Esophagus muscularis mucosa (tissue), 4 donors: ENCODE data around the gene RFTN1. TPM values are rescaled to one million over a fixed set of nuclear protein-coding genes. Genes with fewer than 3 reads are reported as not detected.

Experiments
- DNase-seq: peaks from one replicate; pipeline ENCODE4 v3.0.0-alpha.2; 2017; ENCODE audit errors: extremely low spot score
- H3K27ac ChIP-seq, 4 donors: fragments of 200-600 bp; sonication (generic); replicated peaks in 1 of 4; 1 replicate in 3 of 4; 2 replicates in 1 of 4; pipeline ENCODE4 v1.5.1; 2016 to 2019; ENCODE audit warnings: mild to moderate bottlenecking in 1 of 4
- H3K27me3 ChIP-seq, 4 donors: fragments of 200-600 bp; sonication (generic); one replicate each; pipeline versions ENCODE4 v1.5.1 to v1.6.0; 2016 to 2019
- H3K36me3 ChIP-seq, 4 donors: fragments of 200-600 bp; sonication (generic); one replicate each; pipeline ENCODE4 v1.5.1; 2016 to 2019
- H3K4me1 ChIP-seq, 4 donors: fragments of 200-600 bp; sonication (generic); one replicate each; pipeline ENCODE4 v1.5.1; 2016 to 2019
- H3K4me3 ChIP-seq, 4 donors: fragments of 200-600 bp; sonication (generic); 1 replicate in 2 of 4; 2 replicates in 2 of 4; pipeline ENCODE4 v1.5.1; 2016 to 2019; ENCODE audit warnings: mild to moderate bottlenecking in 4 of 4, moderate library complexity in 1 of 4
- H3K9me3 ChIP-seq, 4 donors: fragments of 200-600 bp; sonication (generic); 1 replicate in 3 of 4; 2 replicates in 1 of 4; pipeline ENCODE4 v1.5.1; 2016 to 2019
- EP300 ChIP-seq: sonication (generic); formaldehyde crosslinking; IDR thresholded peaks from one replicate; pipeline ENCODE4 v1.6.1; 2017; ENCODE audit warnings: antibody characterized with exemption
- POLR2A ChIP-seq: fragments of 450-650 bp; IDR thresholded peaks from one replicate; pipeline ENCODE4 v1.6.1; 2017; ENCODE audit warnings: antibody characterized with exemption, moderate library complexity, mild to moderate bottlenecking, low read depth
- POLR2AphosphoS5 ChIP-seq, 2 donors: sonication (generic); formaldehyde crosslinking; IDR thresholded peaks; one replicate each; pipeline ENCODE4 v1.6.1; 2017; ENCODE audit warnings: antibody characterized with exemption in 2 of 2
- WGBS: methylation state at CpG from one replicate; pipeline ENCODE4 v1.1.5; 2018; 5-methylcytosine and 5-hydroxymethylcytosine counted together
- intact Hi-C: fragments of 100-400 bp; cut with DNase I; formaldehyde crosslinking; loops from one replicate; pipeline ENCODE4 v1.15.1; 2023
- total RNA-seq, 4 donors: library from RNA; depleted of rRNA; stranded (reverse); fragments of >200 nt; gene quantifications; one replicate each; pipeline versions ENCODE4 v1.1.0 to v1.2.1, GENCODE V29; 2016
- TF ChIP-seq, protein P1 (sequence below), 3 experiments: fragments of 200-600 bp in 2 of 3; fragments of 450-650 bp in 1 of 3; sonication (generic) in 2 of 3; IDR thresholded peaks; one replicate each; pipeline ENCODE4 v1.5.1; 2017 to 2019; ENCODE audit warnings: antibody characterized with exemption in 3 of 3, mild to moderate bottlenecking in 2 of 3, moderate library complexity in 1 of 3

The RFTN1 gene
- total RNA-seq, 4 donors from 2014 or later = 79.7 to 142 (median 104) TPM

- TF ChIP-seq POLR2A (no peak), EP300 (no peak), POLR2AphosphoS5 (IDR thresholded peaks at IDR 0.05) (no peak)
- TF ChIP-seq, protein P1, sequence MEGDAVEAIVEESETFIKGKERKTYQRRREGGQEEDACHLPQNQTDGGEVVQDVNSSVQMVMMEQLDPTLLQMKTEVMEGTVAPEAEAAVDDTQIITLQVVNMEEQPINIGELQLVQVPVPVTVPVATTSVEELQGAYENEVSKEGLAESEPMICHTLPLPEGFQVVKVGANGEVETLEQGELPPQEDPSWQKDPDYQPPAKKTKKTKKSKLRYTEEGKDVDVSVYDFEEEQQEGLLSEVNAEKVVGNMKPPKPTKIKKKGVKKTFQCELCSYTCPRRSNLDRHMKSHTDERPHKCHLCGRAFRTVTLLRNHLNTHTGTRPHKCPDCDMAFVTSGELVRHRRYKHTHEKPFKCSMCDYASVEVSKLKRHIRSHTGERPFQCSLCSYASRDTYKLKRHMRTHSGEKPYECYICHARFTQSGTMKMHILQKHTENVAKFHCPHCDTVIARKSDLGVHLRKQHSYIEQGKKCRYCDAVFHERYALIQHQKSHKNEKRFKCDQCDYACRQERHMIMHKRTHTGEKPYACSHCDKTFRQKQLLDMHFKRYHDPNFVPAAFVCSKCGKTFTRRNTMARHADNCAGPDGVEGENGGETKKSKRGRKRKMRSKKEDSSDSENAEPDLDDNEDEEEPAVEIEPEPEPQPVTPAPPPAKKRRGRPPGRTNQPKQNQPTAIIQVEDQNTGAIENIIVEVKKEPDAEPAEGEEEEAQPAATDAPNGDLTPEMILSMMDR (IDR thresholded peaks at IDR 0.05) = no peak
- intact Hi-C loops = no loop called here
- DNase-seq = no peak
- Histone ChIP-seq H3K27me3 (no peaks in the 10 kb centered on the region), H3K4me3 (no peak overlapping the region), H3K9me3 (no peaks in the 10 kb centered on the region), H3K36me3 (peaks cover 0 to 2% (median under 1%) of the 10 kb centered on the region in 4 donors), H3K4me1 (peaks cover 10 to 69% (median 54%) of the 10 kb centered on the region in 4 donors), H3K27ac (no peak overlapping the region)
- WGBS = 100% methylated on average over 5 of the region's 5 CpGs
Measured at GRCh38 chr3:16382845-16383244, 130.7 kb downstream of the RFTN1 start.

DNA sequence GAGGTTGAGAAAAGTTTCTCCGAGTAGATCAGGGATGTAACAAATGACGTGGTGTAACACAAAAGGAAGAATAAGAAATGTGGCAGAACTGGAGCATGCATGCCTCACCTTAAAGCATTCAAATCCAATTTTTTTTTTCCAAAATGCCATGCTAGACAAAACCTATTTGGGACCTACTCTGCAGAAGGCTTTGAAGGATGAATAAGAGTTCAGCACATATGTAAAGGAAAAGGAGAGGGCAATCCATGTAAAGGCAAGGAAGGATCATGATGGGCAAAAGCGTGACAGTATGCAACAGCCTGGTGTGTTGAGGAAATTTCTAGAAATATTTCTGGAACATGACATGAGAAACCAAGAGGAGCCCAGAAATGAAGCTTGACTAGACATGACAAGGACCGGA lies 132.1 kb downstream of the RFTN1 start:
- Histone ChIP-seq H3K36me3 (peaks cover 0 to 16% (median 6%) of the 10 kb centered on the region in 4 donors), H3K27ac (no peak overlapping the region), H3K4me3 (no peak overlapping the region), H3K9me3 (no peaks in the 10 kb centered on the region), H3K4me1 (peaks cover 21 to 71% (median 53%) of the 10 kb centered on the region in 4 donors), H3K27me3 (no peaks in the 10 kb centered on the region)
- intact Hi-C loops = no loop called here
- 93% methylated on average over 4 of the region's 4 CpGs for WGBS
- no peak for DNase-seq
- TF ChIP-seq, protein P1 (IDR thresholded peaks at IDR 0.05) = no peak
- TF ChIP-seq EP300 (no peak), POLR2AphosphoS5 (IDR thresholded peaks at IDR 0.05) (no peak), POLR2A (no peak)

- 100% methylated on average over 1 of the region's 1 CpG for WGBS
- intact Hi-C loops = no loop called here
- peak overlapping the region in 1 of 4 donors; percentile 5 for H3K27ac ChIP-seq
Measured at GRCh38 chr3:16380421-16380820, 133.1 kb downstream of the RFTN1 start.

GRCh38 chr3:16379838-16380237 lies 133.7 kb downstream of the RFTN1 start:
- H3K27ac ChIP-seq = peak overlapping the region in 2 of 4 donors; percentile 84 to 85
- intact Hi-C loops = loop anchor here (10.0 kb wide), 1 partner anchor 135 kb away; the partner anchor contains the start of gene RFTN1
- TF ChIP-seq POLR2AphosphoS5 (IDR thresholded peaks at IDR 0.05) (no peak), POLR2A (no peak), EP300 (no peak)
- TF ChIP-seq, protein P1 (IDR thresholded peaks at IDR 0.05) = no peak
- no peaks in the 10 kb centered on the region for H3K9me3 ChIP-seq
- peaks cover 33 to 71% (median 52%) of the 10 kb centered on the region in 4 donors for H3K4me1 ChIP-seq
- H3K36me3 ChIP-seq = peaks cover 0 to 27% (median 12%) of the 10 kb centered on the region in 4 donors
- H3K4me3 ChIP-seq = no peak overlapping the region
- no peaks in the 10 kb centered on the region for H3K27me3 ChIP-seq
- DNase-seq = no peak
- WGBS = 61% methylated on average over 2 of the region's 2 CpGs

More at GRCh38 chr3:16380421-16380820, 133.1 kb downstream of the RFTN1 start:
- no peak overlapping the region for H3K4me3 ChIP-seq
- H3K36me3 ChIP-seq = peaks cover 0 to 24% (median 11%) of the 10 kb centered on the region in 4 donors
- H3K27me3 ChIP-seq = no peaks in the 10 kb centered on the region
- peaks cover 27 to 71% (median 52%) of the 10 kb centered on the region in 4 donors for H3K4me1 ChIP-seq
- TF ChIP-seq POLR2AphosphoS5 (IDR thresholded peaks at IDR 0.05) (no peak), EP300 (no peak), POLR2A (no peak)
- TF ChIP-seq, protein P1 (IDR thresholded peaks at IDR 0.05) = no peak
- H3K9me3 ChIP-seq = no peaks in the 10 kb centered on the region
- DNase-seq = no peak

- no peak for TF ChIP-seq POLR2A
- TF ChIP-seq, protein P1 (IDR thresholded peaks at IDR 0.05) = no peak
- TF ChIP-seq POLR2AphosphoS5 (IDR thresholded peaks at IDR 0.05) = no peak
- no peak for TF ChIP-seq EP300
- H3K36me3 ChIP-seq = peaks cover 0 to 27% (median 12%) of the 10 kb centered on the region in 4 donors
- peaks cover 42 to 71% (median 55%) of the 10 kb centered on the region in 4 donors for H3K4me1 ChIP-seq
- peak overlapping the region; percentile 82 to 89 (median 84) for H3K27ac ChIP-seq
- no peak overlapping the region for H3K4me3 ChIP-seq
- DNase-seq = no peak
- intact Hi-C loops = loop anchor here (10.0 kb wide), 1 partner anchor 136 kb away; the partner anchor contains the start of gene RFTN1
- H3K9me3 ChIP-seq = no peaks in the 10 kb centered on the region
- WGBS = 45% methylated on average over 3 of the region's 3 CpGs
- no peaks in the 10 kb centered on the region for H3K27me3 ChIP-seq
Measured at GRCh38 chr3:16378920-16379319, 134.6 kb downstream of the RFTN1 start.
